Astrocyte (in vitro differentiated cells and primary cell): ENCODE results near the gene SLC17A5. TPM values are rescaled to one million over a fixed set of nuclear protein-coding genes. Genes with fewer than 3 reads are reported as not detected.

Experiments
- DNase-seq: peaks from one replicate; pipeline ENCODE4 v3.0.0-alpha.2; 2010; ENCODE audit warnings: low read depth
- FAIRE-seq: peaks from 2 replicates; lab custom pipeline; 2011; peaks lifted over from hg19 to GRCh38; lab: Jason Lieb, UNC
- H2AFZ ChIP-seq: 2 replicates; pipeline ENCODE4 v1.6.0; 2012; ENCODE audit warnings: low read depth, low read length, inconsistent platforms
- H3K27ac ChIP-seq: 2 replicates; pipeline ENCODE4 v1.5.1; 2011; ENCODE audit warnings: low read depth, low read length, inconsistent platforms
- H3K27me3 ChIP-seq: 2 replicates; pipeline ENCODE4 v1.6.0; 2011; ENCODE audit warnings: low read length, inconsistent platforms; ENCODE audit not compliant: insufficient read depth
- H3K36me3 ChIP-seq: 2 replicates; pipeline ENCODE4 v1.5.1; 2011; ENCODE audit warnings: low read length, inconsistent platforms; ENCODE audit not compliant: insufficient read depth
- H3K4me1 ChIP-seq: 2 replicates; pipeline ENCODE4 v1.5.1; 2011; ENCODE audit warnings: low read length, inconsistent platforms; ENCODE audit not compliant: insufficient read depth
- H3K4me2 ChIP-seq: 2 replicates; pipeline ENCODE4 v1.6.0; 2012; ENCODE audit warnings: low read length, inconsistent platforms
- H3K4me3 ChIP-seq: 2 replicates; pipeline ENCODE4 v1.5.1; 2011; ENCODE audit warnings: low read depth, mild to moderate bottlenecking, low read length, inconsistent platforms; ENCODE audit not compliant: insufficient read depth
- H3K79me2 ChIP-seq: 2 replicates; pipeline ENCODE4 v1.6.0; 2012; ENCODE audit warnings: mild to moderate bottlenecking, low read length, inconsistent platforms; ENCODE audit not compliant: insufficient read depth
- H3K9ac ChIP-seq: 2 replicates; pipeline ENCODE4 v1.6.0; 2012; ENCODE audit warnings: mild to moderate bottlenecking, low read length, inconsistent platforms
- H3K9me3 ChIP-seq: 2 replicates; pipeline ENCODE4 v1.5.1; 2012; ENCODE audit warnings: low read depth, mild to moderate bottlenecking, low read length, inconsistent platforms; ENCODE audit not compliant: insufficient read depth
- H4K20me1 ChIP-seq: 2 replicates; pipeline ENCODE4 v1.6.0; 2012; ENCODE audit warnings: low read length, inconsistent platforms; ENCODE audit not compliant: insufficient read depth
- H3K27ac Mint-ChIP-seq: one replicate; pipeline ENCODE4 v1.8.0; 2021; ENCODE audit warnings: mild to moderate bottlenecking, mixed read lengths; ENCODE audit not compliant: unreplicated experiment
- H3K27me3 Mint-ChIP-seq: one replicate; pipeline ENCODE4 v1.8.0; 2021; ENCODE audit warnings: low read depth, mixed read lengths; ENCODE audit not compliant: unreplicated experiment
- H3K36me3 Mint-ChIP-seq: one replicate; pipeline ENCODE4 v1.8.0; 2021; ENCODE audit warnings: low read depth, mixed read lengths; ENCODE audit not compliant: unreplicated experiment
- H3K4me1 Mint-ChIP-seq: one replicate; pipeline ENCODE4 v1.8.0; 2021; ENCODE audit warnings: low read depth, mixed read lengths; ENCODE audit not compliant: unreplicated experiment
- H3K4me3 Mint-ChIP-seq: one replicate; pipeline ENCODE4 v1.8.0; 2021; ENCODE audit warnings: mild to moderate bottlenecking, moderate library complexity, mixed read lengths; ENCODE audit not compliant: unreplicated experiment
- H3K9me3 Mint-ChIP-seq: one replicate; pipeline ENCODE4 v1.8.0; 2021; ENCODE audit warnings: mild to moderate bottlenecking, mixed read lengths; ENCODE audit not compliant: unreplicated experiment
- EZH2 ChIP-seq: IDR thresholded peaks from 2 replicates; pipeline ENCODE4 v1.6.1; 2012; ENCODE audit warnings: mild to moderate bottlenecking, low read length, inconsistent platforms; ENCODE audit not compliant: insufficient read depth
- total RNA-seq: library from RNA; stranded (reverse); gene quantifications from 2 replicates; pipeline ENCODE4 v1.2.1, GENCODE V29; 2021
- TF ChIP-seq, protein P1 (sequence below): IDR thresholded peaks from 2 replicates; pipeline ENCODE4 v1.5.1; 2011; ENCODE audit warnings: low read depth, mild to moderate bottlenecking, inconsistent platforms, low read length, moderate library complexity; ENCODE audit not compliant: insufficient read depth

Gene SLC17A5
- total RNA-seq, 1 donor from 2014 or later: 25.5 TPM

DNA sequence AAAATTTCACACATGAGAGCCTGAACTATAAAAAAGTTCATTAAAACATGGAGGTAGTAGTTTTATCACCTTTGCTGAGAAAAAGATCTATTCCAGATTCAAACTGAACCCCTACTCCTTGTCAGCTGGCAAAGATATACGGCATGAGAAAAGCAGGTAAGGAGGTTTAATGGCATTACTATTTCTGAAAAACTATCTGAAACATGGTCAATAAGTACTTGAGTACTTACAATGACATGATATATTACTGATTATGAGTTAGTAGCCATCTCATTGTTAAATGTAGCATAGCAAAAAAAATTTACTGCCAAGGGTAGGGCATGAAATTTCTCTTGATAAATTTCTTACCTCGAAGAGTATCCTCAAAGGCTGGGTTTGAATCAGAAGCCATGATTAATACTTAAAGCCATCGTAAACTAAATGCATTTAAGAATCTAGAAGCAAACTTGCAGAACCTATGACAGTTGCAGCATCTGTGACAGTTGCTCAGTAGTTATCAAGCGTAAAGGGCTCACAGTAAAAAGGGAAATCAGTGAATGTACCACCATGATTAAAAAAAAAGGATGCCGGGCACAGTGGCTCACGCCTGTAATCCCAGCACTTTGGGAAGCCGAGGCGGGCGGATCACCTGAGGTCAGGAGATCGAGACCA is 8.7 kb downstream of the SLC17A5 start:
- peak overlapping the region; percentile 81 for H3K4me2 ChIP-seq
- Mint-ChIP-seq H3K4me3 (peak overlapping the region; percentile 68), H3K27ac (no peak overlapping the region), H3K9me3 (no peaks in the 10 kb centered on the region), H3K4me1 (peaks cover 10% of the 10 kb centered on the region), H3K36me3 (peaks cover 7% of the 10 kb centered on the region), H3K27me3 (no peaks in the 10 kb centered on the region)
- DNase-seq (no peak), FAIRE-seq (peak; percentile 20)
- H3K79me2 ChIP-seq: no peaks in the 10 kb centered on the region
- peak overlapping the region; percentile 63 for H3K4me3 ChIP-seq
- H3K9ac ChIP-seq: peak overlapping the region; percentile 56
- H3K9me3 ChIP-seq: no peaks in the 10 kb centered on the region
- H3K27ac ChIP-seq: no peak overlapping the region
- H4K20me1 ChIP-seq: no peaks in the 10 kb centered on the region
- H3K4me1 ChIP-seq: peaks cover 13% of the 10 kb centered on the region
- no peaks in the 10 kb centered on the region for H3K36me3 ChIP-seq
- no peaks in the 10 kb centered on the region for H3K27me3 ChIP-seq
- TF ChIP-seq EZH2: no peak
- TF ChIP-seq, protein P1, sequence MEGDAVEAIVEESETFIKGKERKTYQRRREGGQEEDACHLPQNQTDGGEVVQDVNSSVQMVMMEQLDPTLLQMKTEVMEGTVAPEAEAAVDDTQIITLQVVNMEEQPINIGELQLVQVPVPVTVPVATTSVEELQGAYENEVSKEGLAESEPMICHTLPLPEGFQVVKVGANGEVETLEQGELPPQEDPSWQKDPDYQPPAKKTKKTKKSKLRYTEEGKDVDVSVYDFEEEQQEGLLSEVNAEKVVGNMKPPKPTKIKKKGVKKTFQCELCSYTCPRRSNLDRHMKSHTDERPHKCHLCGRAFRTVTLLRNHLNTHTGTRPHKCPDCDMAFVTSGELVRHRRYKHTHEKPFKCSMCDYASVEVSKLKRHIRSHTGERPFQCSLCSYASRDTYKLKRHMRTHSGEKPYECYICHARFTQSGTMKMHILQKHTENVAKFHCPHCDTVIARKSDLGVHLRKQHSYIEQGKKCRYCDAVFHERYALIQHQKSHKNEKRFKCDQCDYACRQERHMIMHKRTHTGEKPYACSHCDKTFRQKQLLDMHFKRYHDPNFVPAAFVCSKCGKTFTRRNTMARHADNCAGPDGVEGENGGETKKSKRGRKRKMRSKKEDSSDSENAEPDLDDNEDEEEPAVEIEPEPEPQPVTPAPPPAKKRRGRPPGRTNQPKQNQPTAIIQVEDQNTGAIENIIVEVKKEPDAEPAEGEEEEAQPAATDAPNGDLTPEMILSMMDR: no peak
- no peak overlapping the region for H2AFZ ChIP-seq

GRCh38 chr6:73644030-73644429 is 9.8 kb downstream of the SLC17A5 start:
- no peaks in the 10 kb centered on the region for H3K9me3 ChIP-seq
- DNase-seq (no peak), FAIRE-seq (no peak)
- H3K4me1 ChIP-seq: peaks cover 13% of the 10 kb centered on the region
- no peak overlapping the region for H3K27ac Mint-ChIP-seq
- H3K4me1 Mint-ChIP-seq: peaks cover 10% of the 10 kb centered on the region
- no peak overlapping the region for H2AFZ ChIP-seq
- no peaks in the 10 kb centered on the region for H4K20me1 ChIP-seq
- no peak overlapping the region for H3K4me3 ChIP-seq
- no peak overlapping the region for H3K4me3 Mint-ChIP-seq
- H3K36me3 Mint-ChIP-seq: peaks cover 8% of the 10 kb centered on the region
- no peaks in the 10 kb centered on the region for H3K79me2 ChIP-seq
- no peaks in the 10 kb centered on the region for H3K36me3 ChIP-seq
- H3K27me3 ChIP-seq: no peaks in the 10 kb centered on the region
- H3K27ac ChIP-seq: no peak overlapping the region
- H3K9me3 Mint-ChIP-seq: no peaks in the 10 kb centered on the region
- H3K27me3 Mint-ChIP-seq: no peaks in the 10 kb centered on the region
- H3K9ac ChIP-seq: no peak overlapping the region
- TF ChIP-seq EZH2: no peak
- TF ChIP-seq, protein P1: no peak
- no peak overlapping the region for H3K4me2 ChIP-seq

GRCh38 chr6:73642530-73642929 is 11.3 kb downstream of the SLC17A5 start:
- H3K27me3 Mint-ChIP-seq: no peaks in the 10 kb centered on the region
- H3K36me3 Mint-ChIP-seq: peaks cover 8% of the 10 kb centered on the region
- no peak overlapping the region for H3K27ac ChIP-seq
- peaks cover 3% of the 10 kb centered on the region for H3K4me1 ChIP-seq
- no peak overlapping the region for H2AFZ ChIP-seq
- no peaks in the 10 kb centered on the region for H3K9me3 Mint-ChIP-seq
- H3K36me3 ChIP-seq: peaks cover 5% of the 10 kb centered on the region
- no peak overlapping the region for H3K9ac ChIP-seq
- no peak overlapping the region for H3K4me2 ChIP-seq
- H3K79me2 ChIP-seq: no peaks in the 10 kb centered on the region
- H3K27ac Mint-ChIP-seq: no peak overlapping the region
- H3K4me1 Mint-ChIP-seq: peaks cover 3% of the 10 kb centered on the region
- no peak for TF ChIP-seq EZH2
- TF ChIP-seq, protein P1: no peak
- DNase-seq (no peak), FAIRE-seq (no peak)
- H3K4me3 ChIP-seq: no peak overlapping the region
- H3K27me3 ChIP-seq: no peaks in the 10 kb centered on the region
- H3K9me3 ChIP-seq: no peaks in the 10 kb centered on the region
- H4K20me1 ChIP-seq: no peaks in the 10 kb centered on the region
- no peak overlapping the region for H3K4me3 Mint-ChIP-seq
